Thyroid gland (tissue), 4 donors: ENCODE results near the gene CLDN12.

Experiments
- POLR2A ChIP-seq, 2 donors: fragments of 450-650 bp; IDR thresholded peaks; one replicate each; pipeline ENCODE4 v1.6.1; 2017; ENCODE audit warnings: antibody characterized with exemption in 2 of 2, mild to moderate bottlenecking in 2 of 2, moderate library complexity in 1 of 2
- TF ChIP-seq, protein P1 (sequence below), 6 experiments: fragments of 200-600 bp in 3 of 6; fragments of 450-650 bp in 3 of 6; sonication (generic) in 3 of 6; IDR thresholded peaks; one replicate each; pipeline ENCODE4 v1.5.1; 2016 to 2019; ENCODE audit warnings: antibody characterized with exemption in 6 of 6, mild to moderate bottlenecking in 2 of 6, inconsistent platforms in 1 of 6, moderate library complexity in 1 of 6

DNA sequence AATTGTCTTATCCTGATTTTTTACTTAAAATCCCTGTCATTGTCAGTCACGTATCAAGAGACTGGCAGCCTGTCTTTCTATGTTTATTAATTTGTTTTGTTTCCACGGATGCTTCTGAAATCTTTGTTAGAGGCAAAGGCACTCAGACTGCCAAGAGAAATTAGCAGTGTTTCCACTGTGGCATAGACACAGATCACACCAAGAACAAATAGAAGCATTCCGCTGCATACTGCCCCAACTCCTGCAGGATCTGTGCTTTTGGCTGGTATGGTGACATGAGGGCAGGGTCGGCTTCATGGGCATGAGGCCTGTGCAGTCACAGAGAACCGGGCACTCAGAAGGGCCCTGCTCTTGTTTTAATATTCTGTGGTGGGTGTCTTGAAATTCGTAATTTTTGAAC lies 18.4 kb downstream of the CLDN12 start:
- TF ChIP-seq, protein P1, sequence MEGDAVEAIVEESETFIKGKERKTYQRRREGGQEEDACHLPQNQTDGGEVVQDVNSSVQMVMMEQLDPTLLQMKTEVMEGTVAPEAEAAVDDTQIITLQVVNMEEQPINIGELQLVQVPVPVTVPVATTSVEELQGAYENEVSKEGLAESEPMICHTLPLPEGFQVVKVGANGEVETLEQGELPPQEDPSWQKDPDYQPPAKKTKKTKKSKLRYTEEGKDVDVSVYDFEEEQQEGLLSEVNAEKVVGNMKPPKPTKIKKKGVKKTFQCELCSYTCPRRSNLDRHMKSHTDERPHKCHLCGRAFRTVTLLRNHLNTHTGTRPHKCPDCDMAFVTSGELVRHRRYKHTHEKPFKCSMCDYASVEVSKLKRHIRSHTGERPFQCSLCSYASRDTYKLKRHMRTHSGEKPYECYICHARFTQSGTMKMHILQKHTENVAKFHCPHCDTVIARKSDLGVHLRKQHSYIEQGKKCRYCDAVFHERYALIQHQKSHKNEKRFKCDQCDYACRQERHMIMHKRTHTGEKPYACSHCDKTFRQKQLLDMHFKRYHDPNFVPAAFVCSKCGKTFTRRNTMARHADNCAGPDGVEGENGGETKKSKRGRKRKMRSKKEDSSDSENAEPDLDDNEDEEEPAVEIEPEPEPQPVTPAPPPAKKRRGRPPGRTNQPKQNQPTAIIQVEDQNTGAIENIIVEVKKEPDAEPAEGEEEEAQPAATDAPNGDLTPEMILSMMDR (IDR thresholded peaks at IDR 0.05) = no peak
- TF ChIP-seq POLR2A (IDR thresholded peaks at IDR 0.05) = no peak
